Liver (tissue), 3 donors: Measurements from ENCODE around the gene RNF220.

Experiments used
- EGR1 ChIP-seq, 2 donors: IDR thresholded peaks; 2 replicates each; pipeline ENCODE4 v1.6.1; 2016 to 2018; ENCODE audit warnings: antibody characterized with exemption in 2 of 2, low read depth in 2 of 2
- FOXA1 ChIP-seq: IDR thresholded peaks from 2 replicates; pipeline ENCODE4 v1.6.1; 2016; ENCODE audit warnings: antibody characterized with exemption
- GABPA ChIP-seq, 2 donors: IDR thresholded peaks in 1 of 2; conservative IDR thresholded peaks in 1 of 2; 2 replicates each; pipeline ENCODE4 v1.6.1; 2016; ENCODE audit warnings: antibody characterized with exemption in 2 of 2, mild to moderate bottlenecking in 1 of 2, moderate library complexity in 1 of 2
- HNF4A ChIP-seq, 2 donors: conservative IDR thresholded peaks; 2 replicates each; pipeline ENCODE4 v1.6.1; 2016; ENCODE audit warnings: antibody characterized with exemption in 2 of 2, mild to moderate bottlenecking in 2 of 2
- JUND ChIP-seq, 2 donors: IDR thresholded peaks; 2 replicates each; pipeline ENCODE4 v1.6.1; 2016; ENCODE audit warnings: antibody characterized with exemption in 2 of 2
- RAD21 ChIP-seq, 2 donors: IDR thresholded peaks; 2 replicates each; pipeline ENCODE4 v1.6.1; 2016; ENCODE audit warnings: antibody characterized with exemption in 2 of 2, mild to moderate bottlenecking in 2 of 2
- SP1 ChIP-seq: IDR thresholded peaks from 2 replicates; pipeline ENCODE4 v1.6.1; 2018; ENCODE audit warnings: antibody characterized with exemption, mild to moderate bottlenecking
- TAF1 ChIP-seq: conservative IDR thresholded peaks from 2 replicates; pipeline ENCODE4 v1.6.1; 2016; ENCODE audit warnings: antibody characterized with exemption, mild to moderate bottlenecking
- YY1 ChIP-seq: IDR thresholded peaks from 2 replicates; pipeline ENCODE4 v1.6.1; 2016; ENCODE audit warnings: antibody characterized with exemption, mild to moderate bottlenecking
- TF ChIP-seq, protein P1 (sequence below): fragments of 150-350 bp; IDR thresholded peaks from 2 replicates; pipeline ENCODE4 v1.5.1; 2017; ENCODE audit warnings: improper control_type of control experiment, low read depth, low read length; ENCODE audit not compliant: missing input control
- TF ChIP-seq, protein P2 (sequence below): IDR thresholded peaks from 2 replicates; pipeline ENCODE4 v1.6.1; 2016; ENCODE audit warnings: antibody characterized with exemption, mild to moderate bottlenecking
- TF ChIP-seq, protein P3 (sequence below): IDR thresholded peaks from 2 replicates; pipeline ENCODE4 v1.6.1; 2016; ENCODE audit warnings: antibody characterized with exemption
- TF ChIP-seq, protein P4 (sequence below): IDR thresholded peaks from 2 replicates; pipeline ENCODE4 v1.6.1; 2016; ENCODE audit warnings: antibody characterized with exemption
- TF ChIP-seq, protein P5 (sequence below): IDR thresholded peaks from 2 replicates; pipeline ENCODE4 v1.6.1; 2016; ENCODE audit warnings: antibody characterized with exemption
- donor health status: healthy.
- donor health status: healthy.

DNA sequence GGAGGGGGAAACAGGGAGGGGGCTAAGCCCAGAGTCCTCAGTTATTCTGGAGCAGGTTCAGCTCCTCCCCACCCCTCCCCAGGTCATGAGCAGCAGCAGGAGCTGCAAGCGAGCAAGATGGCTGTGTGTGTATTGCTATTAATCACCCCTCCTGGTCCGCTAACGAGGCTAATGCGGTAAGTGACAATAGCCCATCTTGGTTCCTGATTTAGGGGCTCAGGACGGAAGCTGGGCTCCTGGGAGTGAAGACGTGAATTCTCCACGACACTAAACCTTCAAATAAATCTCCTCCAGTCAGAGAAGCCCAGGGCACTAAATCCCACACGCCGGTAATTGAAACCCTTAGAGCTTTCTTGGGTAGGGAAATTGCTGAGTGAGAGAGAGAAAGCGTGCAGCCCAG lies 193.1 kb downstream of the RNF220 start:
- TF ChIP-seq, protein P1, sequence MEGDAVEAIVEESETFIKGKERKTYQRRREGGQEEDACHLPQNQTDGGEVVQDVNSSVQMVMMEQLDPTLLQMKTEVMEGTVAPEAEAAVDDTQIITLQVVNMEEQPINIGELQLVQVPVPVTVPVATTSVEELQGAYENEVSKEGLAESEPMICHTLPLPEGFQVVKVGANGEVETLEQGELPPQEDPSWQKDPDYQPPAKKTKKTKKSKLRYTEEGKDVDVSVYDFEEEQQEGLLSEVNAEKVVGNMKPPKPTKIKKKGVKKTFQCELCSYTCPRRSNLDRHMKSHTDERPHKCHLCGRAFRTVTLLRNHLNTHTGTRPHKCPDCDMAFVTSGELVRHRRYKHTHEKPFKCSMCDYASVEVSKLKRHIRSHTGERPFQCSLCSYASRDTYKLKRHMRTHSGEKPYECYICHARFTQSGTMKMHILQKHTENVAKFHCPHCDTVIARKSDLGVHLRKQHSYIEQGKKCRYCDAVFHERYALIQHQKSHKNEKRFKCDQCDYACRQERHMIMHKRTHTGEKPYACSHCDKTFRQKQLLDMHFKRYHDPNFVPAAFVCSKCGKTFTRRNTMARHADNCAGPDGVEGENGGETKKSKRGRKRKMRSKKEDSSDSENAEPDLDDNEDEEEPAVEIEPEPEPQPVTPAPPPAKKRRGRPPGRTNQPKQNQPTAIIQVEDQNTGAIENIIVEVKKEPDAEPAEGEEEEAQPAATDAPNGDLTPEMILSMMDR, result no peak
- TF ChIP-seq, protein P2, sequence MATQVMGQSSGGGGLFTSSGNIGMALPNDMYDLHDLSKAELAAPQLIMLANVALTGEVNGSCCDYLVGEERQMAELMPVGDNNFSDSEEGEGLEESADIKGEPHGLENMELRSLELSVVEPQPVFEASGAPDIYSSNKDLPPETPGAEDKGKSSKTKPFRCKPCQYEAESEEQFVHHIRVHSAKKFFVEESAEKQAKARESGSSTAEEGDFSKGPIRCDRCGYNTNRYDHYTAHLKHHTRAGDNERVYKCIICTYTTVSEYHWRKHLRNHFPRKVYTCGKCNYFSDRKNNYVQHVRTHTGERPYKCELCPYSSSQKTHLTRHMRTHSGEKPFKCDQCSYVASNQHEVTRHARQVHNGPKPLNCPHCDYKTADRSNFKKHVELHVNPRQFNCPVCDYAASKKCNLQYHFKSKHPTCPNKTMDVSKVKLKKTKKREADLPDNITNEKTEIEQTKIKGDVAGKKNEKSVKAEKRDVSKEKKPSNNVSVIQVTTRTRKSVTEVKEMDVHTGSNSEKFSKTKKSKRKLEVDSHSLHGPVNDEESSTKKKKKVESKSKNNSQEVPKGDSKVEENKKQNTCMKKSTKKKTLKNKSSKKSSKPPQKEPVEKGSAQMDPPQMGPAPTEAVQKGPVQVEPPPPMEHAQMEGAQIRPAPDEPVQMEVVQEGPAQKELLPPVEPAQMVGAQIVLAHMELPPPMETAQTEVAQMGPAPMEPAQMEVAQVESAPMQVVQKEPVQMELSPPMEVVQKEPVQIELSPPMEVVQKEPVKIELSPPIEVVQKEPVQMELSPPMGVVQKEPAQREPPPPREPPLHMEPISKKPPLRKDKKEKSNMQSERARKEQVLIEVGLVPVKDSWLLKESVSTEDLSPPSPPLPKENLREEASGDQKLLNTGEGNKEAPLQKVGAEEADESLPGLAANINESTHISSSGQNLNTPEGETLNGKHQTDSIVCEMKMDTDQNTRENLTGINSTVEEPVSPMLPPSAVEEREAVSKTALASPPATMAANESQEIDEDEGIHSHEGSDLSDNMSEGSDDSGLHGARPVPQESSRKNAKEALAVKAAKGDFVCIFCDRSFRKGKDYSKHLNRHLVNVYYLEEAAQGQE, result no peak
- TF ChIP-seq, protein P3, sequence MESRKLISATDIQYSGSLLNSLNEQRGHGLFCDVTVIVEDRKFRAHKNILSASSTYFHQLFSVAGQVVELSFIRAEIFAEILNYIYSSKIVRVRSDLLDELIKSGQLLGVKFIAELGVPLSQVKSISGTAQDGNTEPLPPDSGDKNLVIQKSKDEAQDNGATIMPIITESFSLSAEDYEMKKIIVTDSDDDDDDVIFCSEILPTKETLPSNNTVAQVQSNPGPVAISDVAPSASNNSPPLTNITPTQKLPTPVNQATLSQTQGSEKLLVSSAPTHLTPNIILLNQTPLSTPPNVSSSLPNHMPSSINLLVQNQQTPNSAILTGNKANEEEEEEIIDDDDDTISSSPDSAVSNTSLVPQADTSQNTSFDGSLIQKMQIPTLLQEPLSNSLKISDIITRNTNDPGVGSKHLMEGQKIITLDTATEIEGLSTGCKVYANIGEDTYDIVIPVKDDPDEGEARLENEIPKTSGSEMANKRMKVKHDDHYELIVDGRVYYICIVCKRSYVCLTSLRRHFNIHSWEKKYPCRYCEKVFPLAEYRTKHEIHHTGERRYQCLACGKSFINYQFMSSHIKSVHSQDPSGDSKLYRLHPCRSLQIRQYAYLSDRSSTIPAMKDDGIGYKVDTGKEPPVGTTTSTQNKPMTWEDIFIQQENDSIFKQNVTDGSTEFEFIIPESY, result no peak
- TF ChIP-seq YY1 (no peak), JUND (IDR thresholded peaks at IDR 0.05) (no peak), EGR1 (IDR thresholded peaks at IDR 0.05; ENCODE audit: low read depth in 2 of 2) (no peak), RAD21 (IDR thresholded peaks at IDR 0.05) (no peak), GABPA (IDR thresholded peaks at IDR 0.05 in 1 of 2, conservative IDR thresholded peaks at IDR 0.05 in 1 of 2) (no peak), TAF1 (no peak), SP1 (no peak), HNF4A (conservative IDR thresholded peaks at IDR 0.05) (no peak), FOXA1 (no peak)
- TF ChIP-seq, protein P4, sequence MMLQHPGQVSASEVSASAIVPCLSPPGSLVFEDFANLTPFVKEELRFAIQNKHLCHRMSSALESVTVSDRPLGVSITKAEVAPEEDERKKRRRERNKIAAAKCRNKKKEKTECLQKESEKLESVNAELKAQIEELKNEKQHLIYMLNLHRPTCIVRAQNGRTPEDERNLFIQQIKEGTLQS, result no peak
- TF ChIP-seq, protein P5, sequence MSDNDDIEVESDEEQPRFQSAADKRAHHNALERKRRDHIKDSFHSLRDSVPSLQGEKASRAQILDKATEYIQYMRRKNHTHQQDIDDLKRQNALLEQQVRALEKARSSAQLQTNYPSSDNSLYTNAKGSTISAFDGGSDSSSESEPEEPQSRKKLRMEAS, result no peak
